ENCODE data around the gene YWHAG. TPM values are rescaled to one million over a fixed set of nuclear protein-coding genes. Genes with fewer than 3 reads are reported as not detected.

Gene YWHAG
- total RNA-seq, 1 experiment from 2014 or later: 241 TPM

DNA sequence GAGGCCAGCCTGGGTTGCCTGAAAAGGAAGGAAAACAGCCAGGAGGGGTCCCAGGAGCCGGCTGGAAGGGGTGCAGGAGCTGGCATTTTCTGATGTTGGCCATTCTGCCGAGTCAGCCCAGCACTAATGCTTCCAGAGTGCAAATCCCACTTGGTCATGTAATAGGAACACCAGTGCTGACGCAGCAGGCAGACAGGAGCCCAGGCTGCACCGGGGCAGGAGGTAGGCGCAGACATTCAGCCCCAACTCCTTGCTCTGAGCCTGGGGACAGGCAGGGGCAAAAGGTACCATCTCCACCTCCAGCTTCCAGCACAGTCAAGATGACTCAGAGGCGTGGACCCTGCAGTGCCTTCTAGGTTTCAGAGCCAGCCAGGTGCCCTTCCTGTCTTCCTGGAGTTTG, 10.2 kb upstream of the YWHAG start:
- H4K5ac ChIP-seq (ENCODE audit: insufficient read length, low read depth, low read length): no peak overlapping the region
- H3K4me3 Mint-ChIP-seq: no peak overlapping the region
- H3K79me1 ChIP-seq (ENCODE audit: insufficient read depth, low read depth, low read length, poor library complexity, severe bottlenecking): no peaks in the 10 kb centered on the region
- no peak overlapping the region for H2BK120ac ChIP-seq (ENCODE audit: low read depth, low read length, poor library complexity, severe bottlenecking)
- no peak overlapping the region for H2BK5ac ChIP-seq (ENCODE audit: insufficient read length, low read length)
- peaks cover 17% of the 10 kb centered on the region in 2 experiments for H3K4me1 Mint-ChIP-seq
- peaks cover 5% of the 10 kb centered on the region; the same call in 1 of the 2 replicates for H3K4me1 ChIP-seq (ENCODE audit: insufficient read depth, low read length)
- H2BK12ac ChIP-seq (ENCODE audit: insufficient read length, low read depth, low read length): no peak overlapping the region
- H3K4me2 ChIP-seq (ENCODE audit: insufficient read depth, insufficient read length, low read length): no peak overlapping the region
- H3K36me3 Mint-ChIP-seq (ENCODE audit: insufficient read depth in 1 of 3, low read depth in 3 of 3): peaks cover 0 to 4% (median 0%) of the 10 kb centered on the region in 3 experiments; a peak in 2 of 7 replicates
- TF ChIP-seq, protein P1, sequence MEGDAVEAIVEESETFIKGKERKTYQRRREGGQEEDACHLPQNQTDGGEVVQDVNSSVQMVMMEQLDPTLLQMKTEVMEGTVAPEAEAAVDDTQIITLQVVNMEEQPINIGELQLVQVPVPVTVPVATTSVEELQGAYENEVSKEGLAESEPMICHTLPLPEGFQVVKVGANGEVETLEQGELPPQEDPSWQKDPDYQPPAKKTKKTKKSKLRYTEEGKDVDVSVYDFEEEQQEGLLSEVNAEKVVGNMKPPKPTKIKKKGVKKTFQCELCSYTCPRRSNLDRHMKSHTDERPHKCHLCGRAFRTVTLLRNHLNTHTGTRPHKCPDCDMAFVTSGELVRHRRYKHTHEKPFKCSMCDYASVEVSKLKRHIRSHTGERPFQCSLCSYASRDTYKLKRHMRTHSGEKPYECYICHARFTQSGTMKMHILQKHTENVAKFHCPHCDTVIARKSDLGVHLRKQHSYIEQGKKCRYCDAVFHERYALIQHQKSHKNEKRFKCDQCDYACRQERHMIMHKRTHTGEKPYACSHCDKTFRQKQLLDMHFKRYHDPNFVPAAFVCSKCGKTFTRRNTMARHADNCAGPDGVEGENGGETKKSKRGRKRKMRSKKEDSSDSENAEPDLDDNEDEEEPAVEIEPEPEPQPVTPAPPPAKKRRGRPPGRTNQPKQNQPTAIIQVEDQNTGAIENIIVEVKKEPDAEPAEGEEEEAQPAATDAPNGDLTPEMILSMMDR (conservative IDR thresholded peaks at IDR 0.05): no peak
- H3K27me3 Mint-ChIP-seq (ENCODE audit: low read depth): peaks cover 4% of the 10 kb centered on the region
- H2AFZ ChIP-seq (ENCODE audit: low read length): no peak overlapping the region
- no peak overlapping the region; the same call in 1 of the 2 replicates for H3K14ac ChIP-seq (ENCODE audit: insufficient read depth, low read length)
- no peak overlapping the region for H3K27ac ChIP-seq (ENCODE audit: insufficient read length, low read depth, low read length)
- no peaks in the 10 kb centered on the region for H3K27me3 ChIP-seq (ENCODE audit: insufficient read depth, low read length)
- no peak overlapping the region for H2AK5ac ChIP-seq (ENCODE audit: insufficient read length, low read length)
- H3K23ac ChIP-seq (ENCODE audit: insufficient read length, low read depth, low read length): no peak overlapping the region
- no peaks in the 10 kb centered on the region for H3K23me2 ChIP-seq (ENCODE audit: insufficient read length, low read depth, low read length, poor library complexity, severe bottlenecking)
- no peak overlapping the region for H4K8ac ChIP-seq (replicated peaks; ENCODE audit: insufficient read length, low read depth, low read length)
- H4K20me1 ChIP-seq (ENCODE audit: control insufficient read depth, insufficient read depth, insufficient read length): no peaks in the 10 kb centered on the region
- no peaks in the 10 kb centered on the region; a peak in 1 of 5 replicates for H3K9me3 Mint-ChIP-seq
- H3K56ac ChIP-seq (ENCODE audit: insufficient read length, low read depth, low read length): no peak overlapping the region
- H3K4ac ChIP-seq (ENCODE audit: low read depth, low read length): no peak overlapping the region
- H3T11ph ChIP-seq (ENCODE audit: low read length): no peak overlapping the region
- H2BK20ac ChIP-seq (ENCODE audit: low read depth, low read length, poor library complexity, severe bottlenecking): no peak overlapping the region
- H3K79me2 ChIP-seq (ENCODE audit: insufficient read depth, low read length): no peaks in the 10 kb centered on the region
- H4K91ac ChIP-seq (ENCODE audit: insufficient read length, low read depth, low read length): no peak overlapping the region
- no peak overlapping the region for H3K27ac Mint-ChIP-seq
- no peak overlapping the region for H2BK15ac ChIP-seq (ENCODE audit: low read depth, low read length)
- no peak for DNase-seq
- H3K9ac ChIP-seq (ENCODE audit: extremely low read depth, insufficient read length, low read length): no peak overlapping the region
- H3K9me3 ChIP-seq (ENCODE audit: control insufficient read depth, low read depth, low read length): no peaks in the 10 kb centered on the region
- no CpG with 5 or more reads among the region's 6 CpGs for WGBS (ENCODE audit: extremely low coverage, insufficient read length, low lambda C conversion rate)
- H3K18ac ChIP-seq (ENCODE audit: insufficient read length, low read depth, low read length): no peak overlapping the region
